Retinal pigment epithelial cell (primary cell): Measurements from ENCODE around the gene FARS2.

ENCODE experiments used
- DNase-seq: peaks from one replicate; pipeline ENCODE4 v3.0.0-alpha.2; 2010; ENCODE audit warnings: low read depth
- H3K4me3 ChIP-seq: 2 replicates; pipeline ENCODE4 v1.5.1; 2011; ENCODE audit warnings: mild to moderate bottlenecking, low read length, control low read depth, moderate library complexity
- CTCF ChIP-seq: conservative IDR thresholded peaks from 2 replicates; pipeline ENCODE4 v1.5.1; 2011; ENCODE audit warnings: low read depth, low read length, control low read depth, inconsistent platforms

FARS2 gene

GRCh38 chr6:5657684-5658430 is 396.5 kb downstream of the FARS2 start:
- no peak for TF ChIP-seq CTCF
- no peak for DNase-seq
- no peak overlapping the region for H3K4me3 ChIP-seq

- TF ChIP-seq CTCF = no peak
- DNase-seq = no peak
Measured at GRCh38 chr6:5659467-5659866, 398.2 kb downstream of the FARS2 start.

GRCh38 chr6:5660772-5661171 is 399.5 kb downstream of the FARS2 start:
- no peak overlapping the region for H3K4me3 ChIP-seq
- DNase-seq = no peak
- no peak for TF ChIP-seq CTCF

More at GRCh38 chr6:5659467-5659866, 398.2 kb downstream of the FARS2 start:
- no peak overlapping the region for H3K4me3 ChIP-seq

GRCh38 chr6:5662797-5663196 is 401.5 kb downstream of the FARS2 start:
- no peak for TF ChIP-seq CTCF
- H3K4me3 ChIP-seq = no peak overlapping the region

GRCh38 chr6:5663259-5663658 is 401.9 kb downstream of the FARS2 start:
- H3K4me3 ChIP-seq = no peak overlapping the region
- no peak for DNase-seq
- no peak for TF ChIP-seq CTCF

More at GRCh38 chr6:5662797-5663196, 401.5 kb downstream of the FARS2 start:
- no peak for DNase-seq

- no peak overlapping the region for H3K4me3 ChIP-seq
- no peak for DNase-seq
- no peak for TF ChIP-seq CTCF
Measured at GRCh38 chr6:5663739-5664138, 402.4 kb downstream of the FARS2 start.

GRCh38 chr6:5664149-5664548 is 402.8 kb downstream of the FARS2 start:
- no peak for TF ChIP-seq CTCF
- DNase-seq = no peak
- no peak overlapping the region for H3K4me3 ChIP-seq
